ENCODE data around the gene LAMB1.

The LAMB1 gene

GRCh38 chr7:107877731-107878382 lies 125.1 kb downstream of the LAMB1 start:
- no peak for DNase-seq (ENCODE audit: low read depth)

- no peak for DNase-seq (ENCODE audit: low read depth)
Measured at GRCh38 chr7:107876916-107877315, 126.0 kb downstream of the LAMB1 start.

DNA sequence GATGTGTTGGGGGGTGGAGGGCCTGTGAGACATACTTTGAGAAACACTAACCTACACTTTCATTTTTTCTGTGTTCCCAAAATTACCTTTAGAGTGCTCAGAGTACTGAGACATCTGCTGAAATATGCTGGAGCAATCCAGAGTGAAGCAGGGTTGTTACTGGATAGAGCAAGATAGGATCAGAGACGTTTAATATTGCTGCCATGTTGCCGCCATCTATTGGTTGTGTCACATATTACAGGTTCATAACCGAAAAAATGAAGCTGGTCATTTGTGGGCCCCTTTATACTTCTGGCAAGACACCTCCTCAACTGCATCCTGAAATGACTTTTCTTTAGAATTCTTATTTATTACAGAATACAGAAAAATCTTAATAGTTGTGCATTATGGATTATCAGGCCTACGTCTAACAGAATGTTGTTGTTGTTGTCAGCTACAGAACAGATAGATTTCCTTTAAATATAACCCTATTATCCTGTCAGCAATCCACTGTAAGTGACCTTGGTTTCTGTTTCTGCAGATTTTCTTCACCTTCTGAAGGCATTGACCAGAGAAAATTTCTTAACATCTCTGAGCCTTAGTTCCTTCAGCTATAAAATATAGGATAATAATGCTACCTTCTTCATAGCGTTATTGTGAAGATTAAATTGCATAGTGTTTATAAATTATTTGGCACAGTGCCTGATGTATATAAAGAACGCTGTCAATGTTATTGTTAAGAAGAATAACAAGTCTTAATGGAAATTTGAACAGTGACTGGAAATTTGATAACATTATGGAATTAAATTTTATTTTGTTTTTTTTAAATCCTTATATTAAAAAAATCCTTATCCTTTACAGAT lies 128.1 kb downstream of the LAMB1 start:
- DNase-seq (ENCODE audit: low read depth): no peak

GRCh38 chr7:107874111-107874510 lies 128.8 kb downstream of the LAMB1 start:
- no peak for DNase-seq (ENCODE audit: low read depth)
